OCI-LY3 (cell line): ENCODE measurements around the gene UGT2B7.
"Not testable (repeated sequence)": the region's sequence is repeated elsewhere in the genome, so short reads cannot be mapped to it uniquely, and the experiment has no call there.

Experiments
- H2AFZ ChIP-seq: fragments of 200-600, 300-600 bp; shearing (Covaris generic); 2 replicates; pipeline ENCODE4 v1.6.0; 2014; ENCODE audit warnings: antibody characterized with exemption, low read depth, low read length
- H3K27ac ChIP-seq: fragments of 200-600, 300-600 bp; sonication (generic); 2 replicates; pipeline ENCODE4 v1.5.1; 2014; ENCODE audit warnings: mild to moderate bottlenecking, low read length, moderate library complexity, mixed read lengths
- H3K27me3 ChIP-seq: fragments of 200-600, 300-600 bp; sonication (generic); 2 replicates; pipeline ENCODE4 v1.6.1; 2014; ENCODE audit warnings: low read depth, low read length, mixed read lengths
- H3K36me3 ChIP-seq: fragments of 200-600, 300-600 bp; sonication (generic); replicated peaks from 2 replicates; pipeline ENCODE3; 2014; ENCODE audit warnings: low read depth, low read length, mixed read lengths
- H3K4me1 ChIP-seq: fragments of 300-600, 200-600 bp; sonication (generic); 2 replicates; pipeline ENCODE4 v1.6.1; 2014; ENCODE audit warnings: low read length, mixed read lengths
- H3K4me2 ChIP-seq: fragments of 200-600, 300-600 bp; sonication (generic); 2 replicates; pipeline ENCODE4 v1.6.1; 2014; ENCODE audit warnings: low read length, mixed read lengths
- H3K4me3 ChIP-seq: fragments of 300-600, 200-600 bp; sonication (generic); 2 replicates; pipeline ENCODE4 v1.5.1; 2014; ENCODE audit warnings: antibody characterized with exemption, mild to moderate bottlenecking, low read length, moderate library complexity
- H3K79me2 ChIP-seq: fragments of 300-600, 200-600 bp; shearing (Covaris generic); 2 replicates; pipeline ENCODE4 v1.6.1; 2014; ENCODE audit warnings: mild to moderate bottlenecking, low read length, mixed read lengths
- H3K9ac ChIP-seq: fragments of 300-600, 200-600 bp; shearing (Covaris generic); 2 replicates; pipeline ENCODE4 v1.6.0; 2014; ENCODE audit warnings: mild to moderate bottlenecking, low read length, moderate library complexity
- H3K9me3 ChIP-seq: fragments of 200-600, 300-600 bp; shearing (Covaris generic); 2 replicates; pipeline ENCODE4 v1.6.1; 2014; ENCODE audit warnings: low read length, mixed read lengths; ENCODE audit not compliant: insufficient read depth
- H4K20me1 ChIP-seq: fragments of 200-600, 300-600 bp; sonication (generic); 2 replicates; pipeline ENCODE4 v1.6.1; 2016; ENCODE audit warnings: low read length, mixed read lengths; ENCODE audit not compliant: insufficient read depth
- EZH2phosphoT487 ChIP-seq: fragments of 200-600 bp; shearing (Covaris generic); IDR thresholded peaks from 2 replicates; pipeline ENCODE4 v1.6.1; 2018; ENCODE audit warnings: antibody characterized with exemption, mixed run types, low read depth
- TF ChIP-seq, protein P1 (sequence below): fragments of 200-600, 300-600 bp; sonication (generic); IDR thresholded peaks from 2 replicates; pipeline ENCODE4 v1.5.1; 2014; ENCODE audit warnings: antibody characterized with exemption, low read length, low read depth

The UGT2B7 gene

GRCh38 chr4:69096111-69096656 lies at the start of gene UGT2B7:
Gene UGT2B7, plus strand, starts transcription at chr4:69096474. Its CDS starts 47 bp downstream, at chr4:69096521.
- Histone ChIP-seq H3K9me3 (no peaks in the 10 kb centered on the region), H3K27ac (no peak within 1 kb of the TSS), H3K27me3 (no peaks in the 10 kb centered on the region), H3K79me2 (no peaks in the 10 kb centered on the region), H3K4me1 (no peaks in the 10 kb centered on the region), H3K4me3 (no peak within 1 kb of the TSS), H4K20me1 (no peaks in the 10 kb centered on the region), H3K36me3 (no peaks in the 10 kb centered on the region), H3K4me2 (no peak within 1 kb of the TSS), H3K9ac (no peak within 1 kb of the TSS), H2AFZ (no peak within 1 kb of the TSS)
- no peak for TF ChIP-seq EZH2phosphoT487
- TF ChIP-seq, protein P1, sequence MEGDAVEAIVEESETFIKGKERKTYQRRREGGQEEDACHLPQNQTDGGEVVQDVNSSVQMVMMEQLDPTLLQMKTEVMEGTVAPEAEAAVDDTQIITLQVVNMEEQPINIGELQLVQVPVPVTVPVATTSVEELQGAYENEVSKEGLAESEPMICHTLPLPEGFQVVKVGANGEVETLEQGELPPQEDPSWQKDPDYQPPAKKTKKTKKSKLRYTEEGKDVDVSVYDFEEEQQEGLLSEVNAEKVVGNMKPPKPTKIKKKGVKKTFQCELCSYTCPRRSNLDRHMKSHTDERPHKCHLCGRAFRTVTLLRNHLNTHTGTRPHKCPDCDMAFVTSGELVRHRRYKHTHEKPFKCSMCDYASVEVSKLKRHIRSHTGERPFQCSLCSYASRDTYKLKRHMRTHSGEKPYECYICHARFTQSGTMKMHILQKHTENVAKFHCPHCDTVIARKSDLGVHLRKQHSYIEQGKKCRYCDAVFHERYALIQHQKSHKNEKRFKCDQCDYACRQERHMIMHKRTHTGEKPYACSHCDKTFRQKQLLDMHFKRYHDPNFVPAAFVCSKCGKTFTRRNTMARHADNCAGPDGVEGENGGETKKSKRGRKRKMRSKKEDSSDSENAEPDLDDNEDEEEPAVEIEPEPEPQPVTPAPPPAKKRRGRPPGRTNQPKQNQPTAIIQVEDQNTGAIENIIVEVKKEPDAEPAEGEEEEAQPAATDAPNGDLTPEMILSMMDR: no peak

- Histone ChIP-seq H3K4me1 (no peaks in the 10 kb centered on the region), H3K4me2 (no peak overlapping the region), H3K4me3 (no peak overlapping the region), H3K27me3 (no peaks in the 10 kb centered on the region), H3K9me3 (no peaks in the 10 kb centered on the region), H3K9ac (no peak overlapping the region), H4K20me1 (no peaks in the 10 kb centered on the region), H3K79me2 (no peaks in the 10 kb centered on the region), H2AFZ (no peak overlapping the region), H3K27ac (no peak overlapping the region), H3K36me3 (no peaks in the 10 kb centered on the region)
- TF ChIP-seq EZH2phosphoT487: no peak
- TF ChIP-seq, protein P1: no peak
Observed at GRCh38 chr4:69049860-69050259, 46.4 kb upstream of the UGT2B7 start.

DNA sequence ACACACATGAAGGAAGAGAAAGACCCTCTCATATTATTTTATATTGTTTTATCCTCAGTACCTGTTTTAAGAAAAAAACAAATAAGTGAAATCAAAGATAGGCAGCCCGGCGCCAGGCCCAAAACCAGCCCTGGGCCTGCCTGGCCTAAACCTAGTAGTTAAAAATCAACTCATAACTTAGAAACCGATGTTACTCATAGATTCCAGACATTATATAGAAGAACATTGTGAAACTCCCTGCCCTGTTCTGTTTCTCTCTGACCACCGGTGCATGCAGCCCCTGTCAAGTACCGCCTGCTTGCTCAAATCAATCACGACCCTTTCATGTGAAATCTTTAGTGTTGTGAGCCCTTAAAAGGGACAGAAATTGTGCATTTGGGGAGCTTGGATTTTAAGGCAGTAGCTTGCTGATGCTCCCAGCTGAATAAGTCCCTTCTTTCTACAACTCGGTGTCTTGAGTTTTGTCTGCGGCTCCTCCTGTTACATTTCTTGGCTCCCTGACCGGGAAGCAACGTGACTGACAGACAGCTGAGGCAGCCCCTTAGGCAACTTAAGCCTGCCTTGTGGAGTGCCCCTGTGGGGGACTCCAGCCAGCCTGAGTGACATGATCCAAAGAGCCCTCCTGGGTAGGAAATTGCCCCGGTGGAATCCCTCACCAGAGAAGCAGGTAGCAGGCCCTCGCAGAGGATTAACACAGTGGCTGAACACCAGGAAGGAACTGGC lies 45.3 kb upstream of the UGT2B7 start:
- not testable (repeated sequence) for H3K27ac ChIP-seq, H3K9ac ChIP-seq, H3K4me3 ChIP-seq, H3K4me2 ChIP-seq, H3K36me3 ChIP-seq, H4K20me1 ChIP-seq, H3K79me2 ChIP-seq, H3K4me1 ChIP-seq, H3K9me3 ChIP-seq, H3K27me3 ChIP-seq
- peak overlapping the region; percentile 60; the same call in 1 of the 2 replicates for H2AFZ ChIP-seq

GRCh38 chr4:69051576-69051943 lies 44.7 kb upstream of the UGT2B7 start:
- peaks cover under 1% of the 10 kb centered on the region; the same call in 1 of the 2 replicates for H3K4me1 ChIP-seq
- no peak overlapping the region for H3K9ac ChIP-seq
- H3K27ac ChIP-seq: no peak overlapping the region
- no peak for TF ChIP-seq EZH2phosphoT487
- TF ChIP-seq, protein P1: no peak
- no peaks in the 10 kb centered on the region for H3K36me3 ChIP-seq
- H3K4me3 ChIP-seq: no peak overlapping the region
- no peaks in the 10 kb centered on the region for H3K79me2 ChIP-seq
- H2AFZ ChIP-seq: no peak overlapping the region; the same call in 1 of the 2 replicates
- H4K20me1 ChIP-seq: no peaks in the 10 kb centered on the region
- no peak overlapping the region for H3K4me2 ChIP-seq
- H3K27me3 ChIP-seq: no peaks in the 10 kb centered on the region
- no peaks in the 10 kb centered on the region for H3K9me3 ChIP-seq

DNA sequence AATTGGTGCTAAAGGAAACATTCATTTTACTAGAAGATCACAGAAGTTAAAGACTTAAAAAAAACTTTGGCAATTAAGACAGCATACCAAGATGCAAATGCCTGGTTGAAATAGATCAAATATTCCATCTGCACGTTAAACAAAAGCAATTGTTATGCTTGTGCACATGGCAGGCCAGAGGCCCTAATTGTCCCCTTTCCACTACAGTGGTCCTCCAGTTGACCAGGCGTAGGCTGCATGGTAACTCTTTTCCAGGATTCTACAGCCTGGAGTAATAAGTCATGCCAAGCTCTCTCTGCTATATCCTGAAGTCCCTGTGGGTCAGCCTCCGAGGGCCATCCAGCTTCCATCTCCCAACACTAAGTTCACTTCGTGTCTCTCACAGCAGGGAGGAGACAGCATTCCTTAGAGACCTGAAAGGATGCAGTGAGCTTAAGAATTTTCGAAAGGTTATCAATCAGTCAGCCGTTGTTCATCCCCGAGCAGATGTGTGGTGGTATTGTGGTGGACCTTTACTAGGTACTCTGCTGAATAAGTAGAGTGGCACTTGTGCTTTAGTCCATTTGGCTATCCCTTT lies 42.9 kb upstream of the UGT2B7 start:
- not testable (repeated sequence) for H3K36me3 ChIP-seq, H2AFZ ChIP-seq, H3K4me3 ChIP-seq, H3K9ac ChIP-seq, H4K20me1 ChIP-seq, H3K27me3 ChIP-seq, H3K4me2 ChIP-seq, H3K27ac ChIP-seq, H3K9me3 ChIP-seq, H3K79me2 ChIP-seq
- H3K4me1 ChIP-seq: peaks cover 19% of the 10 kb centered on the region

DNA sequence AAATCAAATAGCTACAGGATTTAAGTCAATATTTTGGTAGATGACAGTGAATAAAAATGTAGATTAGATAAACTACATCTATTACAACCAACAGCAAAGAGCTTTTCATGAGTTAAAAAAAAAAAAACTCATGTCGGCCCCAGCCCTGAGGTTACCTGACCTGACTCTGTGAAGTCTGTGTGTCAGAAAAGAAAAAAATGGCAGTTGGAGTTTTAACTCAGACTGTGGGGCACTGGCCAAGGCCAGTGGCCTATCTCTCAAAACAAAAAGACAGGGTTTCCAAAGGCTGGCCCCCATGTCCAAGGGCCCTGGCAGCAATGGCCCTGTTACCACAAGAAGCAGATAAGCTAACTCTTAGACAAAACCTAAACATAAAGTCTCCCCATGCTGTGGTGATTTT lies 42.2 kb upstream of the UGT2B7 start:
- H3K27ac ChIP-seq, H3K4me3 ChIP-seq: not testable (repeated sequence)

More for the DNA sequence above, 42.2 kb upstream of the UGT2B7 start:
- not testable (repeated sequence) for H3K9me3 ChIP-seq, H3K27me3 ChIP-seq, H3K4me2 ChIP-seq, H3K9ac ChIP-seq, H3K36me3 ChIP-seq, H4K20me1 ChIP-seq, H3K79me2 ChIP-seq, H2AFZ ChIP-seq
- H3K4me1 ChIP-seq: peaks cover 20% of the 10 kb centered on the region
